ENCODE results near the gene SKIL. TPM values are rescaled to one million over a fixed set of nuclear protein-coding genes. Genes with fewer than 3 reads are reported as not detected.

The SKIL gene
- 24.6 and 52.0 TPM in 2 replicates for total RNA-seq

GRCh38 chr3:170357176-170358041 is at the start of gene SKIL:
SKIL (plus strand) TSS chr3:170357715; CDS start chr3:170360332, 2,617 bp downstream.

GRCh38 chr3:170418422-170419398 is 61.2 kb downstream of the SKIL start, which contains the start of gene CLDN11:
CLDN11 (plus strand) TSS chr3:170418868; CDS start chr3:170419067, 199 bp downstream.

Other genes with a start within 250 kb of the SKIL start
- 18.5 and 24.0 TPM in 2 replicates for gene PHC3, start 176.0 kb upstream of the SKIL start, total RNA-seq
- 31.1 and 48.2 TPM in 2 replicates for gene PRKCI, start 135.3 kb upstream of the SKIL start, total RNA-seq
- gene CLDN11, start 61.2 kb downstream of the SKIL start, total RNA-seq = 16.3 and 77.7 TPM in 2 replicates
- 0.13 TPM in 1 of 2 replicates, not detected in the other for gene SLC7A14, start 228.4 kb downstream of the SKIL start, total RNA-seq